ENCODE data around the gene DLX1.

Gene DLX1

DNA sequence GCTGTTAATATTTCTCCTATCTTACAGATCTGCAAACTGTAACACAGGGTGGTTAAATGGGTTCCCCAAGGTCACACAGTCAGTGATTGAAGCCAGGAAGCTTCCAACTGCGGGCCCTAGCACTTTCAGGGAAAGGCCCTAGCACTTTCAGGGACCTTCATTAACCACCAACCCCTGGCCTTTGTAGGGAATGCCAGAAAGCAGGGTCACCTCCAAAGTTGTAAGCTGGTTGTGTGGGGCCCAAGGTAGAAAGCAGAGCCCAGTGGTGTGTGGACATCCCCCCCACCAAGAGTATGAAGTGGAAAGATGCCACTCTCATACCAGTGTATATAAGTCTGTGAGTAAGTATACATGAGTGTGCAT, 13.0 kb downstream of the DLX1 start:
- DNase-seq (ENCODE audit: low spot score), result no peak

DNA sequence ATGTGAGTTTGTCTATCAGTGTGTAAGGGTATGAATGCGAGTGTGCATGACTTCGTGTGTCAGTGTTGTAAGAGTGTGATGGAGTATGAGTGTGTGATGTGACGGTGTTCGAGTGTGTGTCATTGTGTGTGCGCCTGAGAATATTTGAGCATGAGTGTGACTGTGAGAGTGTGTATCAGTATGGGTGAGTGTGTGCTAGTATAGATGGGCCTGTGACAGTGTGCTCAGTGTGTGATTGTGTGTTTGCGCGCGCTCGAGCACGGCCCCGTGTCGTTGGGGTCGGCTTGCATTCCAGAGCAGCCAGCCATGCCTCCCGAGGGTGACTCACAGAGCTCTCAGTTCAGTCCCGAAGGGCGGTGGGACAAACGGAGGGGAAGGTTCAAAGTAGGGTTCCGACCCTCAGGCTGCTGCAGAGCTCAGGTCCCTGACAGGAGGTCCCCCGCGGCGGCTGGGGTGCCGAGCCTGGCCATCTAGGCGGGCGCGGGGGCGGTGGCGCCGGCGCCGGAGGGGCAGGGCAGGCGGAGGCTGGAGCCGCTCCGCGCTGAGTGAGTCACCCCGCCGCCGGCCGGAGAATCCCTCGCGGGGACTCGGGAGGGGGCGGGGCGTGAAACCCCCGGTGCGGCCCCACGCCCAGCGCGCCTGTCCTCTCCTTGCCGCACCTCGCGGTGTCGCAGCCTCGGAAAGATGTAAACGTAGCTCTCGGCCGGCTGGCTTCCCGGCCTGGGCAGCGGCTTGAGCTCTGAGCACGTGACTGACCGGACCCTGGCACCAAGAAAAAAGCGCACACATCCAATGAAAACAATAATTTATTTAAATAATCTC, 13.6 kb downstream of the DLX1 start:
- DNase-seq (ENCODE audit: low spot score), result no peak

GRCh38 chr2:172099472-172100079, 14.3 kb downstream of the DLX1 start:
- no peak for DNase-seq (ENCODE audit: low spot score)

GRCh38 chr2:172100080-172100934, 15.0 kb downstream of the DLX1 start:
- DNase-seq (ENCODE audit: low spot score), result no peak

- DNase-seq (ENCODE audit: low spot score), result no peak
Measured at GRCh38 chr2:172100935-172101820, 15.9 kb downstream of the DLX1 start.

GRCh38 chr2:172101821-172102390, 16.6 kb downstream of the DLX1 start:
- no peak for DNase-seq (ENCODE audit: low spot score)

GRCh38 chr2:172102391-172103359, 17.4 kb downstream of the DLX1 start, which contains the start of gene DLX2:
DLX2 (minus strand) TSS chr2:172102900; CDS start chr2:172102538, 362 bp downstream.
- DNase-seq (ENCODE audit: low spot score), result peak; percentile 91

GRCh38 chr2:172103471-172104272, 18.4 kb downstream of the DLX1 start:
- peak; percentile 76 for DNase-seq (ENCODE audit: low spot score)

GRCh38 chr2:172105471-172106107, 20.3 kb downstream of the DLX1 start:
- DNase-seq (ENCODE audit: low spot score), result no peak

DNA sequence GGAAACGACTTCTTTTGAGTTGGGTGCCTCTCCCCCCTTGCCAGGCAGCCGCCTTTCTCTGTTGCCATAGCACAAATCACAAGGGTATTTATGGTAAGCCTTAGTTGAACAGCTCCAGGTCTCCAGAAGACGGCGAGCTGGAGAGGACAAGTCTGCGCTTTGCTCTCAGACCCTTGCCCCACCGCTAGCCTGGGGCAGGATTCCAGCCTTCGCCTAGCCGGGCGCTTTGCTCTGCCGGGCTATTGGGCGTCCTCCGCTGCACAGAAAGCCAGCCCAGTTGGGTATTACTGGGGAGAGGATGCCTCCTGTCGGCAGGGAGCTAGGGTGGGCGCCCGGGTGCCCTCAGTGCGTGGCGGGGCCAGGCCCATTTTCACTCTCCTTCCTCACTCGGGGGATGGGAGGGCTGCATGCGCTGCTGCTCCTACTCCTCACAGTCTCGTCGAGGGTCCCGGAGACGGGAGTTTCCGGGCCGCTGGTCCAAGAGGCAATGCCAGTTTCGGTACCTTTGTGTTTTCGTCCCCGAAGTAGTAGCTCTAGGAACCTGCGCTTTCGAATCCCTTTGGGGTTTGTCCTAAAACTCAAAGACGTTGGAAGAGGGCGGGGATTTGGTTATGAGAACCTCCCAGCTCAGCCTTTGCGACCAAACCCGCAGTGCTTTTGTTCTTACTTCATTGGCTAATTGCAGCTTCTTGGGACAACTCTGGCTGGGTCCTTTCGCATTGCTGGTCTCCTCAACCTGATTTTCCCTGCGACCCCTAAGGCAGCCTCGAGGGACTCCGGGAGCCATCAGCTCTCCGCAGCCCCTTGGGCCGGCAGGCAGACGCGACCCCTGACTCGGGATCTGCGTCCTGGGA, 21.0 kb downstream of the DLX1 start:
- no peak for DNase-seq (ENCODE audit: low spot score)

DNA sequence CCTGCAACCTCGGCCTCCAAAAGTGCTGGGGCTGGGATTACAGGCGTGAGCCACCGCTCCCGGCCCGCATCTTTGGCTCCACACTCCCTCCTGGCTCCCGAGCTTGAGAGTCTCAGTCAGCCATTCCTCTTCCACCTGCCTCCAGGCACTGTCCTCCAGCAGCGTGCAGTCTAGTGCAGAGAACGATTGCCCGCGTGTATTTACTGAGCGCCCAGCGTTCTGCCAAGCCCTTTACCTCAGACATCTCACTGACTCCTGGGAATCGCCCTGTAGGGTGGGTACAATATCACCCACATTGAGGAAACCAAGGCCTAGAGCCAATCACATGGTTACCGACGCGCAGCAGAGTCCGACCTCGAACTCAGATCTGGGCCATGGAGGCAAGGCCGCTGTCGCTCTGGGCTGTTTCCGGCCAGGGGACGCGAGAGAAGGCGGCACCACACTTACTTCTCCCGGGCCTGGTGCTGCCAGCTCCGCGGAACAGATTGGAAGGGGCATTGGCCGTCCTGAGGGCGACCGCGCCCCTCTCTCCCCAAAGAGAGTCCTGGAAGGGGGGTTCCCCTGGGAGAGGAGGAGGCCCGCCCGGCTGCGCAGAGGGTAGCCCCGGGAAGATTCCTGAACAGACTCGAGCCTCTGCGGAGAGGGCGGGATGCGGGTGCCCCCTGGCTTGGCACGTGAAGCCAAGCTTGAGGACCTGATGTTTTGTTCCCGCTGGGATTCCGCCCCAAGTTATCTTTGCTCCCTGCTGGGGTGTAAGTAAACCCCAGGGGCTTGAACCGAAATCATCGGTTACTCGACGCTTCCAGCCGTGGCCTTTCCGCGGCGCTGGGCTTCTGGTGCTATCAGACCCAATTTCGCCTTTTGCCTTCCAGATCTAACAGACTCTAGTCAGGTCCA, 22.6 kb downstream of the DLX1 start:
- no peak for DNase-seq (ENCODE audit: low spot score)

DNA sequence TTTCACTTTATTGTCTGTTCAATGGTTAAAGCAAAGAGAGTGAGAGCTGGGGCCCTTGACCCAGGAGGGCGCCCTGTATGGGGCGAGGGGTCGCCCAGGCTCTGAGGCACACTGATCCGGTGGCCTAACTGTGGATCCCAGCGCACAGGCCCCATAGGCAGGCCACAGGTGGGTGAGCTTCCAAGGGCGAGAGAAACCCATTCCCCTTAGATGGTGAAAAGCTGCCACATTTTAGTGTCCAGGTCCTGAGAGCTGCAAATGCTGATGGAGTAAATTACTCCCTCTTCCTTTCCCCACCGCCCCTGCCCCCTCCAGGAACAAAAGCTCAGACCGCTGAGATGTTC, 23.3 kb downstream of the DLX1 start:
- no peak for DNase-seq (ENCODE audit: low spot score)

- DNase-seq (ENCODE audit: low spot score), result no peak
Measured at GRCh38 chr2:172109256-172109987, 24.1 kb downstream of the DLX1 start.

DNA sequence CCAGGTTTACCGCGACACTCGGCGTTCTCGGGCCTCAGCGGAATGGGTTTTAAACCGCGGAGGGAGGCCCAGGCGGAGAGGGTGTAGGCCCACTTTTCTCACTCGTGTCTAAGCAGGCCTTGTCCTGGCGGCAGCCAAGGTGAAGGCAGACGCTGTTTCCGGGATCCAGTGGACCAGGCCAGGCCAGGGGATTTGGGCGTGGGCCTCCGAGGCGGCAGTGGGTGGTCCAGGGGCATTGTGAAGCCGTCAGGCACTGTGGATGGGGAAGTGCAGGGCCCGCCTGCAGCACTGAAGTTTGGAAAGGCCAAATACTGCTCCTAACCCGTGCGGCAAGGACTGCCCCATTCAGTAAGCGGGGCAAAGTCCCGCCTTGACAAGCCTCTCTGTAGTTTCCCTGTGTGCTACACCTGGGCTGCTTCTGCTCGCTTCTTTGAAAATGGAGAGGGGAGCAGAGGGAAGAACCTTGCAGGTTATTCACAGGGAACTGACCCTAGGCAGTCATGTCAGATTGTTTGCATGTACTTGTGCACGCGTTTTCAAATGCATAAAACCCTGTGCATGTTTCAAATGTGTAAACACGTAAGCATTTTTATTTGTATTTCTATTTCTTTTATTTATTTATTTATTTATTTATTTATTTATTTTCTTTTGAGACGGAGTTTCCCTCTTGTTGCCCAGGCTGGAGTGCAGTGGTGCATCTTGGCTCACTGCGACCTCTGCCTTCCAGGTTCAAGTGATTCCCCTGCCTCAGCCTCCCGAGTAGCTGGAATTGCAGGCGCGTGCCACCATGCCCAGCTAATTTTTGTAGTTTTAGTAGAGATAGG, 24.9 kb downstream of the DLX1 start:
- no peak for DNase-seq (ENCODE audit: low spot score)

DNA sequence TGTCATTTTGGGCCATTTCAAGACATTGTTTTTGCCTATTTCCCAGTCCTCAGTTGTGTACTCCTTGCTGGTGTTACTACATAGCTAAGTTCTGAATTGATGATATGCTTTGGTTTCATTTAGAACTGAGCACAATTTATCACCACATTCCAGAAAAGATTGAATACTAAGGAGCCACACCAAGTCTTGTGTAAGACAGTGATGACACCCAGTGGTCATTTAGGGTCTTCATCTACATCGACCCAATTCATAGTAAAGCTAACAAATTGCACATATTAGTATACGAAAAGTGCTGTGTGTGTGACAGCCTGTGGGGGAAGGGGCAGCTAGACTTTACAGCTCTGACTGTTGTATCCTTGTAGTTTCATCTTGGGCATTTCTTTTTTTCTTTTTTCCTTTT, 28.3 kb downstream of the DLX1 start:
- DNase-seq (ENCODE audit: low spot score), result peak; percentile 45

Data from SK-N-DZ (cell line).